Ishikawa (cell line): ENCODE results near the gene FER.

ENCODE experiments used
- CEBPB ChIP-seq: IDR thresholded peaks from 2 replicates; pipeline ENCODE4 v1.6.1; 2012
- CREB1 ChIP-seq: IDR thresholded peaks from 2 replicates; pipeline ENCODE4 v1.6.1; 2012; ENCODE audit warnings: low read depth
- EGR1 ChIP-seq: IDR thresholded peaks from 2 replicates; pipeline ENCODE4 v1.6.1; 2012
- EP300 ChIP-seq: IDR thresholded peaks from 2 replicates; pipeline ENCODE4 v1.6.1; 2012; ENCODE audit warnings: borderline replicate concordance
- FOXM1 ChIP-seq: IDR thresholded peaks from 2 replicates; pipeline ENCODE4 v1.6.1; 2012; ENCODE audit warnings: low read depth, borderline replicate concordance
- NFIC ChIP-seq: IDR thresholded peaks from 2 replicates; pipeline ENCODE4 v1.6.1; 2012
- RAD21 ChIP-seq: IDR thresholded peaks from 2 replicates; pipeline ENCODE4 v1.6.1; 2012; ENCODE audit warnings: low read depth
- TAF1 ChIP-seq: IDR thresholded peaks from 2 replicates; pipeline ENCODE4 v1.6.1; 2012; ENCODE audit warnings: low read depth, mild to moderate bottlenecking
- TCF12 ChIP-seq: IDR thresholded peaks from 2 replicates; pipeline ENCODE4 v1.6.1; 2012; ENCODE audit warnings: low read depth
- TEAD4 ChIP-seq: IDR thresholded peaks from 2 replicates; pipeline ENCODE4 v1.6.1; 2012
- YY1 ChIP-seq: IDR thresholded peaks from 2 replicates; pipeline ENCODE4 v1.6.1; 2012; ENCODE audit warnings: low read depth
- ZBTB7A ChIP-seq: IDR thresholded peaks from 2 replicates; pipeline ENCODE4 v1.6.1; 2012; ENCODE audit warnings: low read depth
- TF ChIP-seq, protein P1 (sequence below): IDR thresholded peaks from 2 replicates; pipeline ENCODE4 v1.6.1; 2012
- TF ChIP-seq, protein P2 (sequence below): IDR thresholded peaks from 2 replicates; pipeline ENCODE4 v1.6.1; 2012
- TF ChIP-seq, protein P3 (sequence below): IDR thresholded peaks from 2 replicates; pipeline ENCODE4 v1.6.1; 2012; ENCODE audit warnings: low read depth, mild to moderate bottlenecking

FER gene

GRCh38 chr5:109225716-109226625 is 478.3 kb downstream of the FER start:
- TF ChIP-seq EP300 (no peak), RAD21 (no peak), TEAD4 (no peak), ZBTB7A (no peak), FOXM1 (no peak), TCF12 (no peak), CREB1 (no peak)
- TF ChIP-seq, protein P1, sequence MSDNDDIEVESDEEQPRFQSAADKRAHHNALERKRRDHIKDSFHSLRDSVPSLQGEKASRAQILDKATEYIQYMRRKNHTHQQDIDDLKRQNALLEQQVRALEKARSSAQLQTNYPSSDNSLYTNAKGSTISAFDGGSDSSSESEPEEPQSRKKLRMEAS = no peak
- TF ChIP-seq, protein P2, sequence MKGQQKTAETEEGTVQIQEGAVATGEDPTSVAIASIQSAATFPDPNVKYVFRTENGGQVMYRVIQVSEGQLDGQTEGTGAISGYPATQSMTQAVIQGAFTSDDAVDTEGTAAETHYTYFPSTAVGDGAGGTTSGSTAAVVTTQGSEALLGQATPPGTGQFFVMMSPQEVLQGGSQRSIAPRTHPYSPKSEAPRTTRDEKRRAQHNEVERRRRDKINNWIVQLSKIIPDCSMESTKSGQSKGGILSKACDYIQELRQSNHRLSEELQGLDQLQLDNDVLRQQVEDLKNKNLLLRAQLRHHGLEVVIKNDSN = no peak

- TF ChIP-seq, protein P1 = no peak
- TF ChIP-seq CEBPB (no peak), RAD21 (no peak)
Observed at GRCh38 chr5:109230369-109230768, 482.7 kb downstream of the FER start.

- TF ChIP-seq EP300 = no peak
Observed at GRCh38 chr5:109231331-109231730, 483.6 kb downstream of the FER start.

DNA sequence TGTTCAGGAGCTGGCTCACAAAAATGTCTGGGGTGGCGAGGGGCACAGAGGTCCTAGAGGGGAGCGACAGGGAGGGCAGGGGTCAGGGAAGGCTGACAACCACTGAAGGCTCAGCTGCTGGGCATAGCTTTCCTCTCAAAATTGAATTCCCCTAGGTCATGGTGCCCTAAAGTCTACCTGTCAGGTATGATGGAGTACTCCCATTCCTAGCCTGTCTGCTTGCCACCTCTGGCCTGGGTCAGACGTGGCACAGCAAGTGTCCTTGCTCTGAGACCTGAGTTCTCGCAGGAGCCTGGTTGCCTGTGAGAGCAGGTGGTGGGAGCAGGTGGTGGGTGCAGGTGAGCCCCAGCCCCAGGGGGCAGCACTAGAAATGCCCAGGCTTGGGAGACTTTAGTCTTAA is 486.7 kb downstream of the FER start:
- TF ChIP-seq TAF1 = no peak
- TF ChIP-seq YY1 = no peak
- TF ChIP-seq, protein P3, sequence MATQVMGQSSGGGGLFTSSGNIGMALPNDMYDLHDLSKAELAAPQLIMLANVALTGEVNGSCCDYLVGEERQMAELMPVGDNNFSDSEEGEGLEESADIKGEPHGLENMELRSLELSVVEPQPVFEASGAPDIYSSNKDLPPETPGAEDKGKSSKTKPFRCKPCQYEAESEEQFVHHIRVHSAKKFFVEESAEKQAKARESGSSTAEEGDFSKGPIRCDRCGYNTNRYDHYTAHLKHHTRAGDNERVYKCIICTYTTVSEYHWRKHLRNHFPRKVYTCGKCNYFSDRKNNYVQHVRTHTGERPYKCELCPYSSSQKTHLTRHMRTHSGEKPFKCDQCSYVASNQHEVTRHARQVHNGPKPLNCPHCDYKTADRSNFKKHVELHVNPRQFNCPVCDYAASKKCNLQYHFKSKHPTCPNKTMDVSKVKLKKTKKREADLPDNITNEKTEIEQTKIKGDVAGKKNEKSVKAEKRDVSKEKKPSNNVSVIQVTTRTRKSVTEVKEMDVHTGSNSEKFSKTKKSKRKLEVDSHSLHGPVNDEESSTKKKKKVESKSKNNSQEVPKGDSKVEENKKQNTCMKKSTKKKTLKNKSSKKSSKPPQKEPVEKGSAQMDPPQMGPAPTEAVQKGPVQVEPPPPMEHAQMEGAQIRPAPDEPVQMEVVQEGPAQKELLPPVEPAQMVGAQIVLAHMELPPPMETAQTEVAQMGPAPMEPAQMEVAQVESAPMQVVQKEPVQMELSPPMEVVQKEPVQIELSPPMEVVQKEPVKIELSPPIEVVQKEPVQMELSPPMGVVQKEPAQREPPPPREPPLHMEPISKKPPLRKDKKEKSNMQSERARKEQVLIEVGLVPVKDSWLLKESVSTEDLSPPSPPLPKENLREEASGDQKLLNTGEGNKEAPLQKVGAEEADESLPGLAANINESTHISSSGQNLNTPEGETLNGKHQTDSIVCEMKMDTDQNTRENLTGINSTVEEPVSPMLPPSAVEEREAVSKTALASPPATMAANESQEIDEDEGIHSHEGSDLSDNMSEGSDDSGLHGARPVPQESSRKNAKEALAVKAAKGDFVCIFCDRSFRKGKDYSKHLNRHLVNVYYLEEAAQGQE = no peak
- TF ChIP-seq FOXM1 = no peak
- no peak for TF ChIP-seq EGR1
- TF ChIP-seq RAD21 = no peak
- TF ChIP-seq TCF12 = no peak
- TF ChIP-seq CEBPB = no peak
- no peak for TF ChIP-seq TEAD4
- TF ChIP-seq NFIC = no peak
- TF ChIP-seq, protein P2 = no peak
- no peak for TF ChIP-seq CREB1
- TF ChIP-seq, protein P1 = no peak
- no peak for TF ChIP-seq ZBTB7A

GRCh38 chr5:109239456-109239855 is 491.8 kb downstream of the FER start:
- TF ChIP-seq EGR1 (no peak), CEBPB (no peak), TEAD4 (no peak), RAD21 (no peak), YY1 (no peak), TCF12 (no peak), CREB1 (no peak), NFIC (no peak), EP300 (no peak), FOXM1 (no peak), TAF1 (no peak), ZBTB7A (no peak)
- TF ChIP-seq, protein P1 = no peak
- TF ChIP-seq, protein P3 = no peak
- TF ChIP-seq, protein P2 = no peak

DNA sequence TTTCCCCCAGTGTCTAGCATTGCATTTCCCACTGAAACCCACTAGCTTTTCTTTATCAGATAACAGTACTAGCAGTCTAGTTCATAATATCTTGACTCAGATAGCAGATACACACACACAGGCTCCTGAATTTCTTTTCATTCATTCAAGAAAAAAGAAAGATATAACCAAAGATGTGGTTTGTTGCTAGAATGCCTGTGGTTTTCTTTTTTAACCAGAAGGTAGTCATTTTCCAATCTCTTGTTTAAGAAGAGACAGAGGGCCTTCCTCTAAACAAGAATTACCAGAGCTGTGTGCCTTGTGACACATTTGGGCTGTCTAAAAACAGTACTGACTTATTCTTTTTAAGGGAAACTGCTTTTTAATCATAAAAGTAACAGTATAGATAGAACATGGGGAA is 494.8 kb downstream of the FER start:
- TF ChIP-seq TAF1 = no peak
- TF ChIP-seq ZBTB7A = no peak
- TF ChIP-seq, protein P1 = no peak
- TF ChIP-seq YY1 = no peak
- no peak for TF ChIP-seq NFIC
- TF ChIP-seq, protein P3 = no peak
- TF ChIP-seq EGR1 = no peak
- no peak for TF ChIP-seq RAD21
- TF ChIP-seq EP300 = no peak
- TF ChIP-seq CREB1 = no peak
- TF ChIP-seq, protein P2 = no peak
- no peak for TF ChIP-seq TCF12
- no peak for TF ChIP-seq FOXM1
